Caco-2 (cell line): ENCODE results near the gene ZNF106. TPM values are rescaled to one million over a fixed set of nuclear protein-coding genes. Genes with fewer than 3 reads are reported as not detected.

Source experiments
- BruUV-seq: library from RNA; stranded (reverse); fragments of 400-500 nt; replicated peaks from 2 replicates; lab custom pipeline; 2021; lab: Mats Ljungman, UMichigan
- CTCF ChIA-PET: fragments of 300-600 bp; sonication (Branson Sonifier 250); formaldehyde crosslinking; loops from one replicate; lab custom pipeline; 2022; ENCODE audit warnings: antibody characterized with exemption; lab: Charles Lee
- POLR2A ChIA-PET: fragments of 300-600 bp; sonication (Branson Sonifier 250); formaldehyde crosslinking; loops from one replicate; lab custom pipeline; 2022; ENCODE audit warnings: antibody characterized with exemption; lab: Charles Lee
- DNase-seq, 2 experiments: peaks; one replicate each; pipeline versions ENCODE4 v3.0.0 to v3.0.0-alpha.2; 2020 to 2022
- H3K27me3 ChIP-seq: replicated peaks from 2 replicates; pipeline ENCODE4 v1.6.0; 2011; ENCODE audit warnings: low read length; ENCODE audit not compliant: control insufficient read depth, insufficient read depth
- H3K36me3 ChIP-seq: 2 replicates; pipeline ENCODE4 v1.5.1; 2011; ENCODE audit warnings: low read length; ENCODE audit not compliant: control insufficient read depth, insufficient read depth
- H3K4me1 ChIP-seq: fragments of 250-450 bp; sonication (Bioruptor Pico); 2 replicates; pipeline ENCODE4 v1.5.1; 2020; ENCODE audit warnings: mild to moderate bottlenecking
- H3K4me3 ChIP-seq: 2 replicates; pipeline ENCODE4 v1.5.1; 2011; ENCODE audit warnings: low read depth, mild to moderate bottlenecking, control low read depth, low read length
- H3K9me3 ChIP-seq: fragments of 250-450 bp; sonication (Bioruptor Pico); 2 replicates; pipeline ENCODE4 v1.5.1; 2020; ENCODE audit warnings: mild to moderate bottlenecking, moderate library complexity
- H3K27ac Mint-ChIP-seq: one replicate; pipeline ENCODE4 v1.8.0; 2022; ENCODE audit warnings: mixed read lengths; ENCODE audit not compliant: unreplicated experiment
- H3K27me3 Mint-ChIP-seq: one replicate; pipeline ENCODE4 v1.8.0; 2022; ENCODE audit warnings: mixed read lengths; ENCODE audit not compliant: insufficient read depth, unreplicated experiment
- H3K36me3 Mint-ChIP-seq: one replicate; pipeline ENCODE4 v1.8.0; 2022; ENCODE audit warnings: mild to moderate bottlenecking, mixed read lengths; ENCODE audit not compliant: insufficient read depth, unreplicated experiment
- H3K4me1 Mint-ChIP-seq: one replicate; pipeline ENCODE4 v1.8.0; 2022; ENCODE audit warnings: low read depth, mixed read lengths; ENCODE audit not compliant: unreplicated experiment
- H3K4me3 Mint-ChIP-seq: one replicate; pipeline ENCODE4 v1.8.0; 2022; ENCODE audit warnings: mild to moderate bottlenecking, moderate library complexity, mixed read lengths; ENCODE audit not compliant: unreplicated experiment
- H3K9me3 Mint-ChIP-seq: one replicate; pipeline ENCODE4 v1.8.0; 2022; ENCODE audit warnings: mixed read lengths; ENCODE audit not compliant: unreplicated experiment
- CTCF ChIP-seq, 2 experiments: fragments of 200-600 bp in 1 of 2; IDR thresholded peaks; 1 replicate in 1 of 2; 2 replicates in 1 of 2; pipeline versions ENCODE4 v1.5.1 to v1.8.0; 2011 to 2022; ENCODE audit warnings: antibody characterized with exemption in 1 of 2, control low read depth in 1 of 2, inconsistent platforms in 1 of 2, low read depth in 1 of 2, low read length in 1 of 2, mild to moderate bottlenecking in 1 of 2, moderate library complexity in 1 of 2; ENCODE audit not compliant: insufficient read depth in 1 of 2, severe bottlenecking in 1 of 2, unreplicated experiment in 1 of 2
- intact Hi-C: fragments of 100-400 bp; cut with micrococcal nuclease; formaldehyde crosslinking; loops from one replicate; pipeline ENCODE4 v1.10.0; 2022; ENCODE audit not compliant: unreplicated experiment
- total RNA-seq: library from RNA; stranded (reverse); gene quantifications from 2 replicates; pipeline ENCODE4 v1.2.3, GENCODE V29; 2022

ZNF106 gene
- total RNA-seq, 1 experiment from 2014 or later, result 47.8 TPM

- TF ChIP-seq CTCF (IDR thresholded peaks at IDR 0.05; ENCODE audit: insufficient read depth in 1 of 2, low read depth in 1 of 2, low read length in 1 of 2, severe bottlenecking in 1 of 2, unreplicated experiment in 1 of 2), result no peak
- ChIA-PET CTCF (no interaction called here), POLR2A (no interaction called here)
- H3K9me3 ChIP-seq, result no peaks in the 10 kb centered on the region
- intact Hi-C loops, result no loop called here
- Mint-ChIP-seq H3K36me3 (peaks cover 19% of the 10 kb centered on the region), H3K9me3 (no peaks in the 10 kb centered on the region), H3K4me1 (no peaks in the 10 kb centered on the region), H3K4me3 (no peak overlapping the region), H3K27ac (no peak overlapping the region), H3K27me3 (no peaks in the 10 kb centered on the region)
- no peaks in the 10 kb centered on the region for H3K27me3 ChIP-seq
- no peaks in the 10 kb centered on the region for H3K36me3 ChIP-seq
- BruUV-seq, result no TSS peak
- no peak for DNase-seq
- no peak overlapping the region for H3K4me3 ChIP-seq
- 0 out of 2 replicates have a peak, but pooled peaks cover 6% of the 10 kb centered on the region for H3K4me1 ChIP-seq
Measured at GRCh38 chr15:42508263-42508690, 17.3 kb upstream of the ZNF106 start.

DNA sequence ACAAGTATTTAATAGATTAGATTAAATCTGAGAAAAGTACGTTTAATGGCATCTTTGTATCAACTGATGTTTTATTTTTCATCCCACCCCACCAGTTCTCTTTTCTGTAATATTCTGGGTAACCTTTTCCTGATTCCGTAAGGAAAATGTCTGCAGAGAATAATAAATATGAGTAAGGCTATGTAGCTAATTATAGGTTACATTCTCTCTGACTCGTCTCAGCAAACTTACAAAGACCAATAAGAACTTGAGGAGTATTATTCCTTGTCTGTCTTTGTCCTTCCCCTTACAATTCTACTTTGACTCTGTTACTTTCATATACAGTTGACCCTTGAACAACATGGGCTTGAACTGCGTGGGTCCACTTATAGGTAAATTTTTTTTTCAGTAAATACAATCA lies 16.6 kb upstream of the ZNF106 start:
- Mint-ChIP-seq H3K27me3 (no peaks in the 10 kb centered on the region), H3K36me3 (peaks cover 19% of the 10 kb centered on the region), H3K9me3 (no peaks in the 10 kb centered on the region), H3K27ac (no peak overlapping the region), H3K4me3 (no peak overlapping the region), H3K4me1 (no peaks in the 10 kb centered on the region)
- Histone ChIP-seq H3K27me3 (no peaks in the 10 kb centered on the region), H3K9me3 (no peaks in the 10 kb centered on the region), H3K36me3 (no peaks in the 10 kb centered on the region), H3K4me3 (no peak overlapping the region), H3K4me1 (0 out of 2 replicates have a peak, but pooled peaks cover 6% of the 10 kb centered on the region)
- DNase-seq, result no peak
- ChIA-PET CTCF (no interaction called here), POLR2A (no interaction called here)
- TF ChIP-seq CTCF (IDR thresholded peaks at IDR 0.05; ENCODE audit: insufficient read depth in 1 of 2, low read depth in 1 of 2, low read length in 1 of 2, severe bottlenecking in 1 of 2, unreplicated experiment in 1 of 2), result no peak
- BruUV-seq, result no TSS peak
- intact Hi-C loops, result no loop called here

GRCh38 chr15:42504631-42505030 lies 13.7 kb upstream of the ZNF106 start:
- no peak for TF ChIP-seq CTCF (IDR thresholded peaks at IDR 0.05; ENCODE audit: insufficient read depth in 1 of 2, low read depth in 1 of 2, low read length in 1 of 2, severe bottlenecking in 1 of 2, unreplicated experiment in 1 of 2)
- Histone ChIP-seq H3K9me3 (no peaks in the 10 kb centered on the region), H3K4me3 (no peak overlapping the region), H3K27me3 (no peaks in the 10 kb centered on the region), H3K4me1 (peaks cover 9% of the 10 kb centered on the region), H3K36me3 (no peaks in the 10 kb centered on the region)
- no TSS peak for BruUV-seq
- H3K27me3 Mint-ChIP-seq, result no peaks in the 10 kb centered on the region
- no peaks in the 10 kb centered on the region for H3K4me1 Mint-ChIP-seq
- H3K9me3 Mint-ChIP-seq, result no peaks in the 10 kb centered on the region
- H3K27ac Mint-ChIP-seq, result no peak overlapping the region
- no peak overlapping the region for H3K4me3 Mint-ChIP-seq
- H3K36me3 Mint-ChIP-seq, result peaks cover 19% of the 10 kb centered on the region
- no peak for DNase-seq
- CTCF ChIA-PET, result no interaction called here
- POLR2A ChIA-PET, result interaction anchor here (0.9 kb wide), 1 partner anchor 10 kb away, joined by 4 read pairs; the partner anchor contains the start of gene SNAP23
- intact Hi-C loops, result no loop called here
